ENCODE data around the gene FAM83B. TPM values are rescaled to one million over a fixed set of nuclear protein-coding genes. Genes with fewer than 3 reads are reported as not detected.

The FAM83B gene
- total and polyA plus RNA-seq, 10 of the 15 experiments (the other 5 are each of a cell fraction or from before 2014, with no cell fraction given): 0.05 TPM; not detected in 9

GRCh38 chr6:54910921-54911320 lies 64.3 kb downstream of the FAM83B start:
- Histone ChIP-seq H3K27me3 (replicated peaks in 1 of 2; ENCODE audit: control insufficient read depth in 2 of 2, insufficient read depth in 2 of 2, low read length in 1 of 2) (no peaks in the 10 kb centered on the region), H3K4me2 (ENCODE audit: control insufficient read depth, insufficient read depth) (no peak overlapping the region), H2AFZ (ENCODE audit: control insufficient read depth, low read depth, low read length) (no peak overlapping the region), H4K20me1 (ENCODE audit: control insufficient read depth, insufficient read depth) (no peaks in the 10 kb centered on the region), H3K79me2 (ENCODE audit: control insufficient read depth, insufficient read depth, low read length) (no peaks in the 10 kb centered on the region), H3K4me1 (ENCODE audit: control insufficient read depth, insufficient read depth, low read length) (no peaks in the 10 kb centered on the region), H3K9ac (ENCODE audit: control insufficient read depth, insufficient read depth, low read length) (no peak overlapping the region), H3K27ac (ENCODE audit: control insufficient read depth, insufficient read depth) (no peak overlapping the region), H3K4me3 (no peak overlapping the region), H3K9me3 (replicated peaks; ENCODE audit: control insufficient read depth, insufficient read depth, low read length) (no peaks in the 10 kb centered on the region), H3K36me3 (ENCODE audit: control insufficient read depth in 2 of 2, insufficient read depth in 2 of 2, low read length in 1 of 2) (no peaks in the 10 kb centered on the region)
- ChIA-PET SMC1A (ENCODE audit: uncharacterized antibody, unreplicated experiment) (no interaction called here), RAD21 (ENCODE audit: unreplicated experiment) (no interaction called here), CTCF (no interaction called here), POLR2A (no interaction called here)
- no TSS peak for BruUV-seq (replicated peaks)
- DNase-seq (ENCODE audit: low read depth, low spot score) (no peak), FAIRE-seq (no peak), ATAC-seq (no peak)
- TF ChIP-seq BMI1 (IDR thresholded peaks at IDR 0.05; ENCODE audit: borderline replicate concordance) (no peak), GATAD2B (conservative IDR thresholded peaks at IDR 0.05; ENCODE audit: low read depth) (no peak), ZBTB11 (CRISPR knock-in tag; IDR thresholded peaks at IDR 0.05) (no peak), TCF12 (IDR thresholded peaks at IDR 0.05; ENCODE audit: low read depth, low read length) (no peak), SUZ12 (IDR thresholded peaks at IDR 0.05; ENCODE audit: unreplicated experiment) (no peak), EP300 (IDR thresholded peaks at IDR 0.05; ENCODE audit: borderline replicate concordance in 1 of 2, control insufficient read depth in 1 of 2, low read depth in 2 of 2, low read length in 2 of 2) (no peak), ATF3 (IDR thresholded peaks at IDR 0.05; ENCODE audit: borderline replicate concordance, extremely low read depth, low read depth, low read length) (no peak), SIX5 (IDR thresholded peaks at IDR 0.05; ENCODE audit: low read depth, low read length, severe bottlenecking) (no peak), RCOR1 (conservative IDR thresholded peaks at IDR 0.05; ENCODE audit: low read depth, low read length) (no peak), YY1 (IDR thresholded peaks at IDR 0.05; ENCODE audit: low read depth, low read length) (no peak)
- TF ChIP-seq, protein P1, sequence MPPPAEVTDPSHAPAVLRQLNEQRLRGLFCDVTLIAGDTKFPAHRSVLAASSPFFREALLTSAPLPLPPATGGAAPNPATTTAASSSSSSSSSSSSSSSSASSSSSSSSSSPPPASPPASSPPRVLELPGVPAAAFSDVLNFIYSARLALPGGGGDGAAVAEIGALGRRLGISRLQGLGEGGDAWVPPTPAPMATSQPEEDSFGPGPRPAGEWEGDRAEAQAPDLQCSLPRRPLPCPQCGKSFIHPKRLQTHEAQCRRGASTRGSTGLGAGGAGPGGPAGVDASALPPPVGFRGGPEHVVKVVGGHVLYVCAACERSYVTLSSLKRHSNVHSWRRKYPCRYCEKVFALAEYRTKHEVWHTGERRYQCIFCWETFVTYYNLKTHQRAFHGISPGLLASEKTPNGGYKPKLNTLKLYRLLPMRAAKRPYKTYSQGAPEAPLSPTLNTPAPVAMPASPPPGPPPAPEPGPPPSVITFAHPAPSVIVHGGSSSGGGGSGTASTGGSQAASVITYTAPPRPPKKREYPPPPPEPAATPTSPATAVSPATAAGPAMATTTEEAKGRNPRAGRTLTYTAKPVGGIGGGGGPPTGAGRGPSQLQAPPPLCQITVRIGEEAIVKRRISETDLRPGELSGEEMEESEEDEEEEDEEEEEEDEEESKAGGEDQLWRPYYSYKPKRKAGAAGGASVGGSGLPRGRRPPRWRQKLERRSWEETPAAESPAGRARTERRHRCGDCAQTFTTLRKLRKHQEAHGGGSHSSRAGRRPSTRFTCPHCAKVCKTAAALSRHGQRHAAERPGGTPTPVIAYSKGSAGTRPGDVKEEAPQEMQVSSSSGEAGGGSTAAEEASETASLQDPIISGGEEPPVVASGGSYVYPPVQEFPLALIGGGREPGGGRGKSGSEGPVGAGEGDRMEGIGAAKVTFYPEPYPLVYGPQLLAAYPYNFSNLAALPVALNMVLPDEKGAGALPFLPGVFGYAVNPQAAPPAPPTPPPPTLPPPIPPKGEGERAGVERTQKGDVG (CRISPR knock-in tag; IDR thresholded peaks at IDR 0.05): no peak
- TF ChIP-seq, protein P2, sequence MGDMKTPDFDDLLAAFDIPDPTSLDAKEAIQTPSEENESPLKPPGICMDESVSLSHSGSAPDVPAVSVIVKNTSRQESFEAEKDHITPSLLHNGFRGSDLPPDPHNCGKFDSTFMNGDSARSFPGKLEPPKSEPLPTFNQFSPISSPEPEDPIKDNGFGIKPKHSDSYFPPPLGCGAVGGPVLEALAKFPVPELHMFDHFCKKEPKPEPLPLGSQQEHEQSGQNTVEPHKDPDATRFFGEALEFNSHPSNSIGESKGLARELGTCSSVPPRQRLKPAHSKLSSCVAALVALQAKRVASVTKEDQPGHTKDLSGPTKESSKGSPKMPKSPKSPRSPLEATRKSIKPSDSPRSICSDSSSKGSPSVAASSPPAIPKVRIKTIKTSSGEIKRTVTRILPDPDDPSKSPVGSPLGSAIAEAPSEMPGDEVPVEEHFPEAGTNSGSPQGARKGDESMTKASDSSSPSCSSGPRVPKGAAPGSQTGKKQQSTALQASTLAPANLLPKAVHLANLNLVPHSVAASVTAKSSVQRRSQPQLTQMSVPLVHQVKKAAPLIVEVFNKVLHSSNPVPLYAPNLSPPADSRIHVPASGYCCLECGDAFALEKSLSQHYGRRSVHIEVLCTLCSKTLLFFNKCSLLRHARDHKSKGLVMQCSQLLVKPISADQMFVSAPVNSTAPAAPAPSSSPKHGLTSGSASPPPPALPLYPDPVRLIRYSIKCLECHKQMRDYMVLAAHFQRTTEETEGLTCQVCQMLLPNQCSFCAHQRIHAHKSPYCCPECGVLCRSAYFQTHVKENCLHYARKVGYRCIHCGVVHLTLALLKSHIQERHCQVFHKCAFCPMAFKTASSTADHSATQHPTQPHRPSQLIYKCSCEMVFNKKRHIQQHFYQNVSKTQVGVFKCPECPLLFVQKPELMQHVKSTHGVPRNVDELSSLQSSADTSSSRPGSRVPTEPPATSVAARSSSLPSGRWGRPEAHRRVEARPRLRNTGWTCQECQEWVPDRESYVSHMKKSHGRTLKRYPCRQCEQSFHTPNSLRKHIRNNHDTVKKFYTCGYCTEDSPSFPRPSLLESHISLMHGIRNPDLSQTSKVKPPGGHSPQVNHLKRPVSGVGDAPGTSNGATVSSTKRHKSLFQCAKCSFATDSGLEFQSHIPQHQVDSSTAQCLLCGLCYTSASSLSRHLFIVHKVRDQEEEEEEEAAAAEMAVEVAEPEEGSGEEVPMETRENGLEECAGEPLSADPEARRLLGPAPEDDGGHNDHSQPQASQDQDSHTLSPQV (IDR thresholded peaks at IDR 0.05): no peak
- in situ Hi-C loops (cut with MboI) (no loop called here), intact Hi-C loops (cut with micrococcal nuclease; ENCODE audit: unreplicated experiment) (no loop called here)
- WGBS (ENCODE audit: insufficient coverage, insufficient replicate concordance, low lambda C conversion rate, missing lambda C conversion rate): no CpG with 5 or more reads among the region's 1 CpG

All from GM12878 (cell line).